Neural cell (in vitro differentiated cells): ENCODE results near the gene CBLIF. TPM values are rescaled to one million over a fixed set of nuclear protein-coding genes. Genes with fewer than 3 reads are reported as not detected.

ENCODE experiments used
- H2AFZ ChIP-seq: fragments of 200-600, 300-800 bp; sonication (generic), shearing (Covaris generic); 2 replicates; pipeline ENCODE4 v1.6.0; 2014; ENCODE audit warnings: low read depth, mild to moderate bottlenecking, antibody characterized with exemption, low read length, moderate library complexity
- H3F3A ChIP-seq: fragments of 200-600 bp; shearing (Covaris generic); 2 replicates; pipeline ENCODE4 v1.6.1; 2016; ENCODE audit warnings: mild to moderate bottlenecking, moderate library complexity, mixed read lengths, antibody characterized with exemption, low read length; ENCODE audit not compliant: insufficient read depth, poor library complexity, severe bottlenecking
- H3K27ac ChIP-seq: fragments of 200-600, 300-800 bp; sonication (generic), shearing (Covaris generic); 2 replicates; pipeline ENCODE4 v1.5.1; 2014; ENCODE audit warnings: mild to moderate bottlenecking, low read length, moderate library complexity
- H3K27me3 ChIP-seq: fragments of 300-800, 200-600 bp; sonication (generic), shearing (Covaris generic); 2 replicates; pipeline ENCODE4 v1.6.0; 2014; ENCODE audit warnings: mild to moderate bottlenecking, low read depth, low read length, moderate library complexity; ENCODE audit not compliant: insufficient read depth
- H3K36me3 ChIP-seq: fragments of 300-800, 200-600 bp; sonication (generic), shearing (Covaris generic); 2 replicates; pipeline ENCODE4 v1.5.1; 2014; ENCODE audit warnings: mild to moderate bottlenecking, antibody characterized with exemption, low read length, moderate library complexity; ENCODE audit not compliant: insufficient read depth
- H3K4me2 ChIP-seq: fragments of 300-800, 200-600 bp; sonication (generic), shearing (Covaris generic); 2 replicates; pipeline ENCODE4 v1.6.0; 2014; ENCODE audit warnings: mild to moderate bottlenecking, low read length
- H3K4me3 ChIP-seq: fragments of 300-800, 200-600 bp; sonication (generic), shearing (Covaris generic); 2 replicates; pipeline ENCODE4 v1.5.1; 2014; ENCODE audit warnings: mild to moderate bottlenecking, low read length, moderate library complexity
- H3K79me2 ChIP-seq: fragments of 200-600 bp; shearing (Covaris generic); replicated peaks from 2 replicates; pipeline ENCODE4 v1.6.0; 2014; ENCODE audit warnings: mild to moderate bottlenecking, low read length, moderate library complexity; ENCODE audit not compliant: insufficient read depth
- H3K9ac ChIP-seq: fragments of 300-800, 200-600 bp; sonication (generic), shearing (Covaris generic); 2 replicates; pipeline ENCODE4 v1.6.1; 2016; ENCODE audit warnings: mild to moderate bottlenecking, low read length, mixed read lengths
- H3K9me2 ChIP-seq: fragments of 200-600 bp; shearing (Covaris generic); 2 replicates; pipeline ENCODE4 v1.6.1; 2016; ENCODE audit warnings: mild to moderate bottlenecking, low read length, mixed read lengths; ENCODE audit not compliant: insufficient read depth
- H3K9me3 ChIP-seq: fragments of 200-600, 300-800 bp; sonication (generic), shearing (Covaris generic); 2 replicates; pipeline ENCODE4 v1.6.1; 2016; ENCODE audit warnings: mild to moderate bottlenecking, mixed run types, low read length, moderate library complexity, mixed read lengths
- H4K20me1 ChIP-seq: fragments of 200-600 bp; shearing (Covaris generic); 2 replicates; pipeline ENCODE4 v1.6.1; 2016; ENCODE audit warnings: mild to moderate bottlenecking, mixed run types; ENCODE audit not compliant: insufficient read depth
- CTCF ChIP-seq: fragments of 450-650 bp; IDR thresholded peaks from 2 replicates; pipeline ENCODE4 v1.5.1; 2014; ENCODE audit warnings: antibody characterized with exemption, mild to moderate bottlenecking, moderate library complexity; ENCODE audit not compliant: poor library complexity, severe bottlenecking
- EP300 ChIP-seq: fragments of 450-650 bp; conservative IDR thresholded peaks from 2 replicates; pipeline ENCODE4 v1.6.1; 2014; ENCODE audit warnings: antibody characterized with exemption, mild to moderate bottlenecking, moderate library complexity; ENCODE audit not compliant: poor library complexity, severe bottlenecking
- EZH2 ChIP-seq: fragments of 200-600, 300-800 bp; shearing (Covaris generic), sonication (generic); IDR thresholded peaks from 2 replicates; pipeline ENCODE4 v1.6.1; 2014; ENCODE audit warnings: antibody characterized with exemption, low read length, borderline replicate concordance, mild to moderate bottlenecking; ENCODE audit not compliant: insufficient read depth, poor library complexity, severe bottlenecking
- MXI1 ChIP-seq: fragments of 450-650 bp; conservative IDR thresholded peaks from 2 replicates; pipeline ENCODE4 v1.6.1; 2014; ENCODE audit warnings: antibody characterized with exemption, mild to moderate bottlenecking; ENCODE audit not compliant: poor library complexity, severe bottlenecking
- POLR2AphosphoS5 ChIP-seq: IDR thresholded peaks from 2 replicates; pipeline ENCODE4 v1.6.1; 2012
- RAD21 ChIP-seq: fragments of 450-650 bp; conservative IDR thresholded peaks from 2 replicates; pipeline ENCODE4 v1.6.1; 2014; ENCODE audit warnings: antibody characterized with exemption, mild to moderate bottlenecking, moderate library complexity
- REST ChIP-seq: IDR thresholded peaks from 2 replicates; pipeline ENCODE4 v1.6.1; 2012; ENCODE audit warnings: borderline replicate concordance
- SMC3 ChIP-seq: fragments of 450-650 bp; conservative IDR thresholded peaks from 2 replicates; pipeline ENCODE4 v1.6.1; 2014; ENCODE audit warnings: antibody characterized with exemption, mild to moderate bottlenecking, moderate library complexity; ENCODE audit not compliant: poor library complexity
- TAF1 ChIP-seq: IDR thresholded peaks from 2 replicates; pipeline ENCODE4 v1.6.1; 2012; ENCODE audit warnings: low read depth
- polyA plus RNA-seq: library from polyadenylated mRNA; depleted of rRNA; stranded (reverse); fragments of >200 nt; gene quantifications from 2 replicates; pipeline ENCODE4 v1.2.3, GENCODE V29; 2014

CBLIF gene
- polyA plus RNA-seq, 1 donor from 2014 or later = not detected

GRCh38 chr11:59865031-59865430, 19.7 kb upstream of the CBLIF start:
- Histone ChIP-seq H3K36me3 (no peaks in the 10 kb centered on the region), H3K79me2 (no peaks in the 10 kb centered on the region), H3K27ac (no peak overlapping the region), H4K20me1 (no peaks in the 10 kb centered on the region), H3K4me3 (no peak overlapping the region), H3K4me2 (no peak overlapping the region), H3K9me3 (no peaks in the 10 kb centered on the region), H2AFZ (no peak overlapping the region), H3K27me3 (no peaks in the 10 kb centered on the region), H3K9me2 (no peaks in the 10 kb centered on the region), H3K9ac (no peak overlapping the region), H3F3A (no peaks in the 10 kb centered on the region)
- TF ChIP-seq MXI1 (no peak), TAF1 (no peak), EP300 (no peak), EZH2 (no peak), SMC3 (no peak), CTCF (no peak), RAD21 (no peak), REST (no peak), POLR2AphosphoS5 (no peak)

GRCh38 chr11:59862252-59862651, 17.0 kb upstream of the CBLIF start:
- Histone ChIP-seq H2AFZ (no peak overlapping the region), H3K9me2 (no peaks in the 10 kb centered on the region), H3F3A (no peaks in the 10 kb centered on the region), H3K4me2 (no peak overlapping the region), H3K36me3 (no peaks in the 10 kb centered on the region), H3K27ac (no peak overlapping the region), H4K20me1 (no peaks in the 10 kb centered on the region), H3K79me2 (no peaks in the 10 kb centered on the region), H3K4me3 (no peak overlapping the region), H3K9me3 (no peaks in the 10 kb centered on the region), H3K27me3 (no peaks in the 10 kb centered on the region), H3K9ac (no peak overlapping the region)
- TF ChIP-seq MXI1 = no peak
- TF ChIP-seq TAF1 = no peak
- TF ChIP-seq SMC3 = no peak
- no peak for TF ChIP-seq CTCF
- TF ChIP-seq REST = no peak
- TF ChIP-seq EP300 = no peak
- TF ChIP-seq POLR2AphosphoS5 = no peak
- no peak for TF ChIP-seq EZH2
- TF ChIP-seq RAD21 = no peak
